Activated naive CD4-positive, alpha-beta T cell treated with anti-CD3 and anti-CD28 coated beads for 36 hours (primary cell): ENCODE data around the gene CELA1. TPM values are rescaled to one million over a fixed set of nuclear protein-coding genes. Genes with fewer than 3 reads are reported as not detected.

Experiments
- CTCF ChIA-PET: fragments of 350-600 bp; sonication (Branson Sonifier 250); formaldehyde crosslinking; loops from one replicate; lab custom pipeline; 2021; ENCODE audit warnings: antibody characterized with exemption; lab: Charles Lee
- DNase-seq: peaks from one replicate; pipeline ENCODE4 v3.0.0-alpha.2; 2020
- H3K27ac Mint-ChIP-seq: one replicate; pipeline ENCODE4 v1.8.0; 2021; ENCODE audit warnings: mild to moderate bottlenecking, mixed read lengths
- H3K27me3 Mint-ChIP-seq: one replicate; pipeline ENCODE4 v1.8.0; 2021; ENCODE audit warnings: low read depth, mixed read lengths
- H3K36me3 Mint-ChIP-seq: one replicate; pipeline ENCODE4 v1.8.0; 2021; ENCODE audit warnings: low read depth, mixed read lengths
- H3K4me1 Mint-ChIP-seq: one replicate; pipeline ENCODE4 v1.8.0; 2021; ENCODE audit warnings: low read depth, mixed read lengths
- H3K4me3 Mint-ChIP-seq: one replicate; pipeline ENCODE4 v1.8.0; 2021; ENCODE audit warnings: mild to moderate bottlenecking, moderate library complexity, mixed read lengths
- H3K9me3 Mint-ChIP-seq: one replicate; pipeline ENCODE4 v1.8.0; 2021; ENCODE audit warnings: mixed read lengths
- intact Hi-C: fragments of 100-400 bp; cut with micrococcal nuclease; formaldehyde crosslinking; loops from one replicate; pipeline ENCODE4 v1.15.1; 2023
- total RNA-seq, 2 experiments: library from RNA; stranded (reverse); gene quantifications; one replicate each; pipeline ENCODE4 v1.2.3, GENCODE V29; 2021

CELA1 gene
- total RNA-seq, 2 experiments from 2014 or later: 0.29 TPM; not detected in 1

DNA sequence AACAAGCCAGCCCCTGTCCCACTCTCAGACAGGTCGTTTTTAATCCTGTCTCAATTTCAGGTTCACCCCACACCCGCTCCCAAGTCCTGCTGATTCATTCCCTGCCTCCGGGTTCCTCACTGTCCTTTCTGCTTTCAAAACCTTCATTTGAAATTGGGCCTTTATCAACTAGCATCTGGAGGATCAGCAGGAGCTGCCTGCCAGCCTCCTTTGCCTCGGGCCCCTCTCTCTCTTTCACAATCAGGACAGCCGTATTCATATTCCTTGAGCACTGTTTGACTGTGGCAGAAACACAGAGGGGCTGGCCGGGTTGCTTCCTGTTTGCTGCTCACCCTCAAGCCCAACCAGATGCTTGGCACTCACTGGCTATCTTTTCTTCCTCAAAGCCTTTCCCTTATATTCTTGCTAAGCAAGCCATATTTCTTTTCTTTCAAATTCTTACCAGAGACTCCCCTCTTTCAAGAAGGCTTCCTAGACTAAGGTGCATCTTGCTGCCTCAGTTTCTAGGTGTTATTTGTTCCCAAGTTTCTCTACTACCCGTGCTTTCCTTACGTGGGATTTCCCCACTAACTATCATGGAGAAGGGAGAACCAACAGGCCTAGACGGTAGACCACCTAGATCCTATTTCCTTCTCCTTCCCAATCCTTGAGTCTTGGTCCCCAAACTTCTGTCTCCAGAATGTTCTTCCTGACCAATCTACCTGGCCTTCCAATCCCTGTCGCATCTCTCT is 41.8 kb upstream of the CELA1 start:
- H3K9me3 Mint-ChIP-seq: no peaks in the 10 kb centered on the region
- H3K27ac Mint-ChIP-seq: no peak overlapping the region
- no peaks in the 10 kb centered on the region for H3K36me3 Mint-ChIP-seq
- no peak overlapping the region for H3K4me3 Mint-ChIP-seq
- CTCF ChIA-PET: interaction anchor here (1.3 kb wide), 1 partner anchor 34 kb away, joined by 3 read pairs; no protein-coding TSS in a partner anchor
- no peaks in the 10 kb centered on the region for H3K27me3 Mint-ChIP-seq
- peaks cover 58% of the 10 kb centered on the region for H3K4me1 Mint-ChIP-seq
- intact Hi-C loops: no loop called here
- DNase-seq: no peak

DNA sequence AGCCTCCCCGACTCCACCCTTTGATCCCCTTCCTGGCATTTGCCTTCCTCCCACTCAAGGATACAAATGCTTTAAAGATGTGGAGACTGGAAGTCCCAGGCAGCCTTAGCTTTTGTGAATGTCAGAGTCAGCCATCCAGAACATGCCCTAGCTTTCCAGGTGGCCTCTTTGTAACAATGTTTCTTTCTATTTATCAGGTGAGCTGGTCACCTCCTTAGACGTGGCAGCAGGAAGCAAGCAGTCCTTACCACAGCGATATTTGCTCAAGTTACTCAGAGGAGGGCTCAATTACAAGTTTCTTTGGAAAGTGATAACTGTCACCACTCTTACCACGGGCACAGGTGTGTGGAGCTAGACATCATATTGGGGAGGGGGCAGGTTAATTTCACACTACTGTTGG is 39.9 kb upstream of the CELA1 start:
- Mint-ChIP-seq H3K27ac (no peak overlapping the region), H3K9me3 (no peaks in the 10 kb centered on the region), H3K27me3 (no peaks in the 10 kb centered on the region), H3K4me3 (no peak overlapping the region), H3K4me1 (peaks cover 61% of the 10 kb centered on the region), H3K36me3 (peaks cover 3% of the 10 kb centered on the region)
- DNase-seq: no peak
- intact Hi-C loops: no loop called here
- CTCF ChIA-PET: interaction anchor here (0.6 kb wide), 1 partner anchor 18 kb away, joined by 3 read pairs; no protein-coding TSS in a partner anchor

DNA sequence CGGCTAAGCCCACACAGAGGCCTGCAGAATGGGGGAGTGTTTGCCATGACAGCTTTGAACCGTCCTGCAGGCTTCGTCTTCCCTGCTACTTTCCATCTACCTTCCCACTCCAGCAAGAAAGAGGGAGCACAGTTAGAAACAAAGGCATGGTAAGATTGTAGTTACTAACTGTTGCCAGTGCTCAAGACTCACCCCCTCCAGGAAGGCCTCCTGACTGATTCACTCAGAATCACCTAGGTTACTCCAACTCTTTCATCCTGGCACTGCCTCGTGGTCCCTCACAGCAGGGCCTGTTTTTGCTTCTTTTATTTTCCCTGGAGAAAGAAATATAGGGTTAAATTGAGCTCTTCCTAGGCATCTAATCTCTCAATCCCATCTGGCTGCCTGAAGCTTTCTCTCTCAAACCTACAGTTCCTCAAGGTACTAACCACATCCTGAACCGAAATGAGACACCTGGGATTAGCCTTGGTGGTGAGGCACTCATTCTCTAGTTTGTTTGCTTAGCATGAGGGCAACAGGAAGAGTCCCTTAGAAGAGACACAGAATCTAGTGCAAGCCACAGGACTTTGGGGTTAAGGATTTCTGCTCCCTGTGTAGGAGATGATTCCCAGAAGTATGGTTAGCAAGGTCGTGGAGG is 36.9 kb upstream of the CELA1 start:
- no peaks in the 10 kb centered on the region for H3K27me3 Mint-ChIP-seq
- peaks cover 16% of the 10 kb centered on the region for H3K36me3 Mint-ChIP-seq
- DNase-seq: peak; percentile 47
- no peak overlapping the region for H3K27ac Mint-ChIP-seq
- no peaks in the 10 kb centered on the region for H3K9me3 Mint-ChIP-seq
- H3K4me1 Mint-ChIP-seq: peaks cover 36% of the 10 kb centered on the region
- CTCF ChIA-PET: interaction anchor here (0.8 to 1.7 kb wide), 4 partner anchors 11 to 42 kb away, joined by 3 to 6 read pairs (median 4); no protein-coding TSS in a partner anchor
- intact Hi-C loops: loop anchor here (1.0 kb wide), 1 partner anchor 12 kb away; no protein-coding TSS in a partner anchor
- no peak overlapping the region for H3K4me3 Mint-ChIP-seq

DNA sequence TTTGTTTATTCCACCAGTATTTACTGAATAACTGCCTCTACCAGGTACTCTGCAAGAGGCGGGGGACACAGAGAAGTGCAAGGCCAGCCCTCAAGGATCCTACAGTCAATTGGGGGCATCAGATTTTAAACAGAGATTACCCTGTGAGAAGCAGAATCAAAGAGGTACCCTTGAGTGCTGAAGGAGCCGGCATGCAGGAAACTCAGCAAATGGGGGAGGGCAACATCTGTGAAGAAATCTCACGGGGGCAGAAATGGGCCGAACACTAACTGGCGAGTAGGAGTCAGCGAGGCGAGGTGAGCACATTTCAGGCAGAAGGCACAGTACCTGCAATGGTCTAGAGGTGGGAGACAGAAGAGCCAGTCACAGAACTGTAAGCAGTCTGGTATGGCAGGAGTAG is 35.7 kb upstream of the CELA1 start:
- no peak for DNase-seq
- Mint-ChIP-seq H3K9me3 (no peaks in the 10 kb centered on the region), H3K4me3 (no peak overlapping the region), H3K27ac (no peak overlapping the region), H3K4me1 (peaks cover 33% of the 10 kb centered on the region), H3K36me3 (peaks cover 23% of the 10 kb centered on the region), H3K27me3 (no peaks in the 10 kb centered on the region)
- intact Hi-C loops: no loop called here
- CTCF ChIA-PET: no interaction called here

DNA sequence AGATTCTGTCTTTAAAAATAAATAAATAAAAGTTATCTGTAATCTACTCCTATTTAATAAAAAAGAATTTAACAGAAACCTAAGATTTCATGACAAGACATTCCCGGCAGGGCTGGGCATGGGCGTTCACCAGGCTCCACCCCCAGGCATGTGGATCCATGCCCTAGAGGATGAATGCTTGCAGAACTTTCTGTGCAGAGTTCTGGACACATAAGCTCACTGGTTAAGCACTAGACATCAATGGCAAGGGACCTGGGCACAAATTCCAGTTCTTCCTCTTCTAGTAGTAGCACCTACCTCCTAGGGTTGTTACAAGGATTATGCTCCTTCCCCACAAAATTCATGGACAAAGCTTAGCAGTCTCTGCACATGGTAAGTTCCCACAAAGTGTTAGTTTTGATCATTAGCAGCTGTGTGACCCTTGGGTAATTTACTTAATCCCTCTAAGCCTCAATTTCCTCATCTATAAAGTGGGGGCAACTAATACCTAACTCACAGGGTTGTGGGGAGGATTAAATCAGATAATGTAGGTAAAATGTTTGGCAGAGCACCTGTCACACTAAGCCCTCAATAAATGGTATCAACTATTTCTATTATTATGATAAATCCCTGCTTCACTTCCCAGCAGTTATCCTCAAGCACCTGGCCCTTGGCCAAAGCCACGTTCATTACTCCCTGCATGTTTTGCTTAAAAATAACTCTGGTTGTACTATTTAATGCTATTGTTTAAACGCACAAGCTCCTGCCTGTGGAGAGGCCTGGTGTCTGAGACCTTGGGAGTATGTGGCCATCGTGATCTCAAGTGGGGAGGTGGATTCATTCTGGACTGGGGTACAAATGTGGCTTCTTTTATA is 35.0 kb upstream of the CELA1 start:
- H3K27ac Mint-ChIP-seq: no peak overlapping the region
- no peaks in the 10 kb centered on the region for H3K27me3 Mint-ChIP-seq
- intact Hi-C loops: no loop called here
- no peak for DNase-seq
- CTCF ChIA-PET: interaction anchor here (0.6 kb wide), 1 partner anchor 38 kb away, joined by 3 read pairs; no protein-coding TSS in a partner anchor
- no peak overlapping the region for H3K4me3 Mint-ChIP-seq
- peaks cover 28% of the 10 kb centered on the region for H3K36me3 Mint-ChIP-seq
- no peaks in the 10 kb centered on the region for H3K9me3 Mint-ChIP-seq
- peaks cover 29% of the 10 kb centered on the region for H3K4me1 Mint-ChIP-seq

DNA sequence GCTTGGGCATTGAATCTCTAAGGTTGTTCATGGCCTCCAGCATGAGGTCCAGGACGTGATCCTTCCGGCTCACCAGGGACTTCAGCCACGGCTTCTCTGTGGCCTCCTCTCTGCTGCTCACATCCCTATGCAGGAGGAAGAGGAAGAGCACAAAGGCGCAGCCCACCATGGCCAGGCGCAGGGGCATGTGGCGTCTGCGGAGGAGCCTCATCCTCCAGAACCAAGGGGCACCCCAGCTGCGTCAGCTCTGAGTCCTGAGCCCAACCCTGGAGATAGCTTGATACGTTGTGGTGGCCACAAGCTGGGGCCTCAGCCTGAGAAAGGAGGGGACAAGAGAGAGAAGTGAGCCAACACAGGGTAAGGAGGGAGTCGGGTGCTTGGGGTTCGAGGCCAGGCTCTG is 33.1 kb upstream of the CELA1 start:
- CTCF ChIA-PET: no interaction called here
- Mint-ChIP-seq H3K27ac (no peak overlapping the region), H3K36me3 (peaks cover 36% of the 10 kb centered on the region), H3K4me3 (no peak overlapping the region), H3K9me3 (no peaks in the 10 kb centered on the region), H3K27me3 (no peaks in the 10 kb centered on the region), H3K4me1 (peaks cover 33% of the 10 kb centered on the region)
- no peak for DNase-seq
- intact Hi-C loops: no loop called here

DNA sequence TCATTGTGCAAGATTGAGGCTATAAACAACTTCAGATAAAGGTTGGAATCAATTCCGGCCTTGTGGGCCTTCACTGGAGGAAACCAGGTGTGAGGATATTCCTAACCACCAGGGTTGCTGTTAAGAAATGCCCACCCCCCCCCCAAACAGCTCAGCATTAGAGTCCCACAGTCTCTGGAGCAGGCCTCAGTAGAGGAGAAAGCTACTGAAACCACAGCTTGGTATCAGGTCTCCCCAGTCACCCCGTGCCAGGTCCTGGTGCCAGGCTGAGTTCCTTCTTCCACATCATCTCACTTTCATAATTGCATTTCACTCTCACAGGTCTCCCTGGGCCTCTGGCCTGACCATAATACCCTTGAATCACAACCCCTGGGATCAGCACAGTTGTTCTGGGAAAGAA is 32.3 kb upstream of the CELA1 start:
- Mint-ChIP-seq H3K4me3 (no peak overlapping the region), H3K27ac (no peak overlapping the region), H3K36me3 (peaks cover 40% of the 10 kb centered on the region), H3K4me1 (peaks cover 30% of the 10 kb centered on the region), H3K9me3 (no peaks in the 10 kb centered on the region), H3K27me3 (no peaks in the 10 kb centered on the region)
- DNase-seq: no peak
- intact Hi-C loops: no loop called here
- CTCF ChIA-PET: no interaction called here

DNA sequence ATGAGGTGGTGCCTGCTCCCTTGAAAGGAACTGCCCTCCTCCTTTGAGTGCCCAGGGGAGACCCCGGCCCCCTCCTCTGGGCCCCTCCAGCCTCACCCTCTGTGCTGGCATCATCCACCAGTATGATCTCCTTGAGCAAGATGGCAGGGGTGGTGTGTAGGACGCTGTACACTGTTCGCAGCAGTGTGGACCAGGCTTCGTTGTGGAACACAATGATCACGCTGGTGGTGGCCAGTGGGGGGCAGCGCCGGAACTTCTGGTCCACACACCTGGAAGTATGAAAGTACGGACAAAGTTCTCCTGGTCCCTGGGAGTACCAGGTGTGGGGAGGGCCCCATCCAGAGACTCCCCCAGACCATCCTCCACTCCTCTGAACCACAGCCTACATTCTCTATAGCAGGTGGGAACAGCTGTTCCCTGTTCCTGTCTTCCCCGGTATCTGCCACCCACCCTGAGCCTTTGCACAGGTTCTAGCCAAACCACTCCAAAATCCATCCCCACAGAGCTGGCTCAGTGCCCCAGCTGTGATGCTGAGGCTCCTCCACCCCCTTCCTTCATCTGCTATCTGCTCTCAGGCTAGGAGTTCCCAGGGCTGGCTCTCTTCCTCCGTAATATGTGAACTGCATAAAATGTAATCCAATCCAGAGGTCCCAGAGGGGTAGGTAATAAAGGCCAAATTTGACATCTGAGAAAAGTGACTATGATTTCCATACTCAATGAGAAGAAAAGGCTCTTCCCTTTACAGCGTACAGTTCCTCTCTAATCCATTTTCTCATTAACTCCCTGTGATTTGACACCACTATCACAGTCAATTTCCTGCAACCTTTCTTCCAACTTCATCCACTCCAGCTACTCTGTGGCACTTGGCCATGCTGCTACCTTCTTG is 30.9 kb upstream of the CELA1 start:
- H3K9me3 Mint-ChIP-seq: no peaks in the 10 kb centered on the region
- H3K4me3 Mint-ChIP-seq: no peak overlapping the region
- no peak overlapping the region for H3K27ac Mint-ChIP-seq
- no peak for DNase-seq
- H3K27me3 Mint-ChIP-seq: no peaks in the 10 kb centered on the region
- intact Hi-C loops: no loop called here
- H3K36me3 Mint-ChIP-seq: peaks cover 40% of the 10 kb centered on the region
- peaks cover 23% of the 10 kb centered on the region for H3K4me1 Mint-ChIP-seq
- CTCF ChIA-PET: interaction anchor here (0.6 to 0.8 kb wide), 2 partner anchors 40 to 104 kb away, joined by 3 to 6 read pairs; no protein-coding TSS in a partner anchor

DNA sequence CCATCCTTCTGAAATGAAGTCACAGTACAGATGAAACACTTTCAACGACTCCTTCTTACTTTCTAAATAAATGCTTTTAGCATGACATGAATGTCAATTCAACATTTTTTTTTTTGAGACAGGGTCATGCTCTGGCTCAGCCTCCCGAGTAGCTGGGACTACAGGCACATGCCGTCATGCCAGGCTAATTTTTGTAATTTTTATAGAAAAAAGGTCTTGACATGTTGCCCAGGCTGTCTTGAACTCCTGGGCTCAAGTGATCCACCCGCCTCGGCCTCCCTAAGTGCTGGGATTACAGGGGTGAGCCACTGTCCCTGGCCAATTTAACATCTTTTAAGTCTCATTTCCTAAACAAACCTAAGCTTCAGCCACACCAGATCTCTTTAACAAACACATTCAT is 28.4 kb upstream of the CELA1 start:
- CTCF ChIA-PET: interaction anchor here (0.6 to 0.7 kb wide), 2 partner anchors 592 to 607 kb away, joined by 3 to 4 read pairs; no protein-coding TSS in a partner anchor
- no peaks in the 10 kb centered on the region for H3K27me3 Mint-ChIP-seq
- H3K4me3 Mint-ChIP-seq: no peak overlapping the region
- H3K36me3 Mint-ChIP-seq: peaks cover 35% of the 10 kb centered on the region
- peaks cover 34% of the 10 kb centered on the region for H3K4me1 Mint-ChIP-seq
- no peak overlapping the region for H3K27ac Mint-ChIP-seq
- H3K9me3 Mint-ChIP-seq: no peaks in the 10 kb centered on the region
- DNase-seq: no peak
- intact Hi-C loops: no loop called here

DNA sequence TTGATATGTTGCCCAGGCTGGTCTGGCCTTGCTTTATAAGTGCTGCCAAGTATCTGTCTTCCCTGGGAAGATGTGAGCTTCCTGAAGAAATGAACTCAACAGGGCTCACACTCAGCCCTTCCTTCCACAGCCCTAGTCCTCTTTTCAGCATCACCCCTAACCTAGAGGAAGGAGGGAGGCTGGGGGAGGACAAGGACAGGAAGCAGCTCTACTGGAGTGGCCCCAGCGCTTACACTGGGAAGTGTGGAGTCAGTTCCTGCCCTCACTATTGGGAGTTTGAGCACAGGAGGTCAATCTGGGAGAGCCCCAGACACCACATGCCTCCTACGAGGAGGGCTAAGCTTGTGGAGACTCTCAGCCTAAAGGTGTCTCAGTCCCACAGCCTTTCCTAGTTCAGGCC is 27.9 kb upstream of the CELA1 start:
- Mint-ChIP-seq H3K4me1 (peaks cover 39% of the 10 kb centered on the region), H3K9me3 (no peaks in the 10 kb centered on the region), H3K27ac (no peak overlapping the region), H3K27me3 (no peaks in the 10 kb centered on the region), H3K36me3 (peaks cover 32% of the 10 kb centered on the region), H3K4me3 (no peak overlapping the region)
- intact Hi-C loops: no loop called here
- DNase-seq: no peak
- CTCF ChIA-PET: interaction anchor here (0.6 to 0.7 kb wide), 3 partner anchors 34 to 607 kb away, joined by 3 to 4 read pairs (median 3); no protein-coding TSS in a partner anchor

DNA sequence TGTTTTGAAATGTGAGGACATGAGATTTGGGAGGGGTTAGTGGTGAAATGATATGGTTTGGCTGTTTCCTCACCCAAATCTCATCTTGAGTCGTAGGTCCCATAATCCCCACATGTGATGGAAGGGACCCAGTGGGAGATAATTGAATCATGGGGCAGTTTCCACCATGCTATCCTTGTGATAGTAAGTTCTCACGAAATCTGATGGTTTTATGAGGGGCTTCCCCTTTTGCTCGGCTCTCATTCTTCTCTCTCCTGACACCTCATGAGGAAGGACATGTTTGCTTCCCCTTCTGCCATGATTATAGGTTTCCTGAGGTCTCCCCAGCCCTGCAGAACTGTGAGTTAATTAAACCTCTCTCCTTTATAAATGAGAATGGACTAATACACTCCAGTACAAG is 26.7 kb upstream of the CELA1 start:
- Mint-ChIP-seq H3K4me1 (peaks cover 47% of the 10 kb centered on the region), H3K27ac (no peak overlapping the region), H3K9me3 (no peaks in the 10 kb centered on the region), H3K27me3 (no peaks in the 10 kb centered on the region), H3K4me3 (no peak overlapping the region), H3K36me3 (peaks cover 29% of the 10 kb centered on the region)
- intact Hi-C loops: no loop called here
- DNase-seq: no peak
- CTCF ChIA-PET: no interaction called here
